Renal cortex interstitium (tissue), 15 donors: ENCODE data around the gene PUM1. TPM values are rescaled to one million over a fixed set of nuclear protein-coding genes. Genes with fewer than 3 reads are reported as not detected.
"Not testable (repeated sequence)": the region's sequence is repeated elsewhere in the genome, so short reads cannot be mapped to it uniquely, and the experiment has no call there.

Source experiments
- DNase-seq, 11 donors: peaks; one replicate each; pipeline ENCODE4 v3.0.0-alpha.2; 2013; ENCODE audit warnings: low read depth in 9 of 11, low spot score in 4 of 11; ENCODE audit errors: extremely low read depth in 1 of 11
- long read RNA-seq, 16 experiments: transcript quantifications; one replicate each; lab custom pipeline, GENCODE V29; 2026
- polyA plus RNA-seq, 3 donors: library from polyadenylated mRNA; unstranded; fragments of 120-200 nt; gene quantifications; one replicate each; pipeline ENCODE4 v1.2.1, GENCODE V29; 2013; ENCODE audit not compliant: insufficient read length in 3 of 3

Gene PUM1
- 100 to 1,000 TPM; 108 to 134 (median 120) TPM for polyA plus RNA-seq
- long read RNA-seq, donor 1, partial matches to known transcripts, result 14 of 15 reads
- long read RNA-seq, donor 1, other reads (novel, unspliced or antisense), result 0 of 15 reads
- long read RNA-seq, donor 2, partial matches to known transcripts, result 0 of 1 reads
- long read RNA-seq, donor 2, other reads (novel, unspliced or antisense), result 0 of 1 reads
- long read RNA-seq, donor 3, full-length matches to known transcripts, result 2 of 13 reads
- long read RNA-seq, donor 3, partial matches to known transcripts, result 11 of 13 reads
- long read RNA-seq, donor 3, other reads (novel, unspliced or antisense), result 0 of 13 reads
- long read RNA-seq, donor 4, full-length matches to known transcripts, result 7 of 13 reads
- long read RNA-seq, donor 4, partial matches to known transcripts, result 6 of 13 reads
- long read RNA-seq, donor 4, other reads (novel, unspliced or antisense), result 0 of 13 reads
- long read RNA-seq, donor 5, result 0 reads
- long read RNA-seq, donor 6, result 0 reads
- long read RNA-seq, donor 7, full-length matches to known transcripts, result 3 of 19 reads
- long read RNA-seq, donor 7, partial matches to known transcripts, result 16 of 19 reads
- long read RNA-seq, donor 7, other reads (novel, unspliced or antisense), result 0 of 19 reads
- long read RNA-seq, donor 8, full-length matches to known transcripts, result 1 of 36 reads
- long read RNA-seq, donor 8, partial matches to known transcripts, result 35 of 36 reads
- long read RNA-seq, donor 8, other reads (novel, unspliced or antisense), result 0 of 36 reads
- long read RNA-seq, donor 9, full-length matches to known transcripts, result 3 of 11 reads
- long read RNA-seq, donor 9, partial matches to known transcripts, result 8 of 11 reads
- long read RNA-seq, donor 9, other reads (novel, unspliced or antisense), result 0 of 11 reads
- long read RNA-seq, donor 10, full-length matches to known transcripts, result 2 of 2 reads
- long read RNA-seq, donor 10, partial matches to known transcripts, result 0 of 2 reads
- long read RNA-seq, donor 10, other reads (novel, unspliced or antisense), result 0 of 2 reads
- long read RNA-seq, donor 11, partial matches to known transcripts, result 6 of 9 reads
- long read RNA-seq, donor 11, other reads (novel, unspliced or antisense), result 0 of 9 reads
- long read RNA-seq, donor 12, result 0 reads
- long read RNA-seq, donor 13, full-length matches to known transcripts, result 4 of 35 reads
- long read RNA-seq, donor 13, partial matches to known transcripts, result 31 of 35 reads
- long read RNA-seq, donor 13, other reads (novel, unspliced or antisense), result 0 of 35 reads
- long read RNA-seq, donor 14, full-length matches to known transcripts, result 4 of 4 reads
- long read RNA-seq, donor 14, partial matches to known transcripts, result 0 of 4 reads
- long read RNA-seq, donor 14, other reads (novel, unspliced or antisense), result 0 of 4 reads
- long read RNA-seq, donor 15, partial matches to known transcripts, result 17 of 17 reads
- long read RNA-seq, donor 15, other reads (novel, unspliced or antisense), result 0 of 17 reads
- long read RNA-seq, donor 16, full-length matches to known transcripts, result 13 of 98 reads
- long read RNA-seq, donor 16, partial matches to known transcripts, result 77 of 98 reads
- long read RNA-seq, donor 16, other reads (novel, unspliced or antisense), result 8 of 98 reads

GRCh38 chr1:31065310-31066217, at the start of gene PUM1:
TSS of gene PUM1 (minus strand) at chr1:31065717. CDS start at chr1:31059566, 6,151 bp downstream.
- DNase-seq, result peak; percentile 88 to 98 (median 96)

GRCh38 chr1:31112266-31112935, 46.9 kb upstream of the PUM1 start:
- DNase-seq, result peak in 1 of 11 donors; percentile 13

GRCh38 chr1:31111290-31111951, 45.9 kb upstream of the PUM1 start:
- DNase-seq, result no peak

GRCh38 chr1:31110846-31111245, 45.3 kb upstream of the PUM1 start:
- no peak for DNase-seq

- no peak for DNase-seq
Observed at GRCh38 chr1:31108861-31109260, 43.3 kb upstream of the PUM1 start.

GRCh38 chr1:31105646-31106045, 40.1 kb upstream of the PUM1 start:
- DNase-seq, result no peak

GRCh38 chr1:31102501-31102950, 37.0 kb upstream of the PUM1 start:
- peak in 1 of 11 donors; percentile 8 for DNase-seq

GRCh38 chr1:31101147-31101502, 35.6 kb upstream of the PUM1 start:
- no peak for DNase-seq

- DNase-seq, result peak in 3 of 11 donors; percentile 31 to 67 (median 51)
Observed at GRCh38 chr1:31099293-31100032, 33.9 kb upstream of the PUM1 start.

- no peak for DNase-seq
Observed at GRCh38 chr1:31095985-31096384, 30.5 kb upstream of the PUM1 start.

GRCh38 chr1:31095298-31095981, 29.9 kb upstream of the PUM1 start:
- DNase-seq, result no peak

- not testable (repeated sequence) for DNase-seq
Observed at GRCh38 chr1:31088081-31088480, 22.6 kb upstream of the PUM1 start.

GRCh38 chr1:31084782-31085569, 19.5 kb upstream of the PUM1 start:
- no peak for DNase-seq

GRCh38 chr1:31082385-31082784, 16.9 kb upstream of the PUM1 start:
- no peak for DNase-seq
